Testis (tissue), 2 donors: ENCODE results near the gene BRAF.
"Not testable (repeated sequence)": the region's sequence is repeated elsewhere in the genome, so short reads cannot be mapped to it uniquely, and the experiment has no call there.

Experiments used
- CTCF ChIP-seq, 3 experiments: fragments of 450-650 bp in 2 of 3; fragments of 200-600 bp in 1 of 3; sonication (generic) in 1 of 3; IDR thresholded peaks; one replicate each; pipeline ENCODE4 v1.5.1; 2016 to 2019; ENCODE audit warnings: antibody characterized with exemption in 3 of 3, mild to moderate bottlenecking in 2 of 3, moderate library complexity in 1 of 3
- POLR2A ChIP-seq: fragments of 450-650 bp; IDR thresholded peaks from one replicate; pipeline ENCODE4 v1.6.1; 2017; ENCODE audit warnings: antibody characterized with exemption, mild to moderate bottlenecking, moderate library complexity

DNA sequence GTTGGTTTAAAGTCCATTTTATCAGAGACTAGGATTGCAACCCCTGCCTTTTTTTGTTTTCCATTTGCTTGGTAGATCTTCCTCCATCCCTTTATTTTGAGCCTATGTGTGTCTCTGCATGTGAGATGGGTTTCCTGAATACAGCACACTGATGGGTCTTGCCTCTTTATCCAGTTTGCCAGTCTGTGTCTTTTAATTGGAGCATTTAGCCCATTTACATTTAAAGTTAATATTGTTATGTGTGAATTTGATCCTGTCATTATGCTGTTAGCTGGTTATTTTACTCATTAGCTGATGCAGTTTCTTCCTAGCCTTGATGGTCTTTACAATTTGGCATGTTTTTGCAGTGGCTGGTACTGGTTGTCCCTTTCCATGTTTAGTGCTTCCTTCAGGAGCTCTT, 212.3 kb downstream of the BRAF start:
- TF ChIP-seq POLR2A; CTCF (IDR thresholded peaks at IDR 0.05): not testable (repeated sequence)
